Cardiac muscle cell (in vitro differentiated cells and primary cell): ENCODE results near the gene ABHD6. TPM values are rescaled to one million over a fixed set of nuclear protein-coding genes. Genes with fewer than 3 reads are reported as not detected.
"Not testable (repeated sequence)": the region's sequence is repeated elsewhere in the genome, so short reads cannot be mapped to it uniquely, and the experiment has no call there.

Experiments used
- DNase-seq, 2 donors: peaks; one replicate each; pipeline versions ENCODE4 v3.0.0 to v3.0.0-alpha.2; 2010 to 2017; ENCODE audit warnings: low read depth in 1 of 2, low spot score in 1 of 2
- H3K27ac ChIP-seq: fragments of 200-600 bp; sonication (generic); 2 replicates; pipeline ENCODE4 v1.5.1; 2016
- H3K27me3 ChIP-seq: fragments of 200-600 bp; sonication (generic); 2 replicates; pipeline ENCODE4 v1.6.0; 2016; ENCODE audit warnings: control low read depth
- H3K36me3 ChIP-seq: fragments of 200-600 bp; sonication (generic); 2 replicates; pipeline ENCODE4 v1.5.1; 2016; ENCODE audit warnings: control low read depth
- H3K4me1 ChIP-seq: fragments of 200-600 bp; sonication (generic); 2 replicates; pipeline ENCODE4 v1.8.1; 2017; ENCODE audit warnings: low read depth, mild to moderate bottlenecking, mixed run types
- H3K4me3 ChIP-seq: fragments of 200-600 bp; sonication (generic); 2 replicates; pipeline ENCODE4 v1.5.1; 2016; ENCODE audit warnings: mild to moderate bottlenecking
- H3K9me3 ChIP-seq: fragments of 200-600 bp; sonication (generic); 2 replicates; pipeline ENCODE4 v1.5.1; 2017; ENCODE audit warnings: low read depth, mild to moderate bottlenecking, control low read depth
- polyA plus RNA-seq: library from polyadenylated mRNA; unstranded; fragments of >200 nt; fragmentation: Nextera tagmentation; extraction: Ambion mirVana; gene quantifications from 2 replicates; pipeline ENCODE4 v1.2.1, GENCODE V29; 2016
- total RNA-seq: library from RNA; depleted of rRNA; stranded (reverse); fragments of >200 nt; gene quantifications from 2 replicates; pipeline ENCODE4 v1.2.3, GENCODE V29; 2016
- TF ChIP-seq, protein P1 (sequence below): IDR thresholded peaks from 2 replicates; pipeline ENCODE4 v1.5.1; 2012; ENCODE audit warnings: low read depth, mild to moderate bottlenecking, low read length

The ABHD6 gene
- total and polyA plus RNA-seq, 2 experiments from 2014 or later = 12.9 to 31.4 TPM

DNA sequence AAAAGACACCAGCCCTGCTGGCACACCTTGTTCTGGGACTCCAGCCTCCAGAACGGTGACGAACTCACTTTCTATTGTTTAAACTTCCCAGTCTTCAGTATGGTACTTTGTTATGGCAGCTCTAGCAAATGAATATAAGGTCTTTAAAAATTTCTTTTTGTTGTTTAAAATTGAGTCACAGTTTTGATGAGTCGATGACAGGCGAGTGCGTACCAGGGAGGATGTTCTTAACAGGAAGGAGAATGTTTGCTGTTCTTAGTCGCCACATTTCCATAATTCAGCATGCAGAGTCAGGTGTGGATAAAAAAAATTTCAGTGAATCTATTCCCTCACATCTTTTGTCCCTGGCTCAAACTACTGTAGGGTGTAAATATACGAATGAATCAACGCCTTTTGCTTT lies 39.2 kb upstream of the ABHD6 start:
- Histone ChIP-seq H3K27ac (no peak overlapping the region), H3K9me3 (no peaks in the 10 kb centered on the region), H3K4me1 (no peaks in the 10 kb centered on the region), H3K36me3 (no peaks in the 10 kb centered on the region), H3K4me3 (no peak overlapping the region), H3K27me3 (no peaks in the 10 kb centered on the region)
- TF ChIP-seq, protein P1, sequence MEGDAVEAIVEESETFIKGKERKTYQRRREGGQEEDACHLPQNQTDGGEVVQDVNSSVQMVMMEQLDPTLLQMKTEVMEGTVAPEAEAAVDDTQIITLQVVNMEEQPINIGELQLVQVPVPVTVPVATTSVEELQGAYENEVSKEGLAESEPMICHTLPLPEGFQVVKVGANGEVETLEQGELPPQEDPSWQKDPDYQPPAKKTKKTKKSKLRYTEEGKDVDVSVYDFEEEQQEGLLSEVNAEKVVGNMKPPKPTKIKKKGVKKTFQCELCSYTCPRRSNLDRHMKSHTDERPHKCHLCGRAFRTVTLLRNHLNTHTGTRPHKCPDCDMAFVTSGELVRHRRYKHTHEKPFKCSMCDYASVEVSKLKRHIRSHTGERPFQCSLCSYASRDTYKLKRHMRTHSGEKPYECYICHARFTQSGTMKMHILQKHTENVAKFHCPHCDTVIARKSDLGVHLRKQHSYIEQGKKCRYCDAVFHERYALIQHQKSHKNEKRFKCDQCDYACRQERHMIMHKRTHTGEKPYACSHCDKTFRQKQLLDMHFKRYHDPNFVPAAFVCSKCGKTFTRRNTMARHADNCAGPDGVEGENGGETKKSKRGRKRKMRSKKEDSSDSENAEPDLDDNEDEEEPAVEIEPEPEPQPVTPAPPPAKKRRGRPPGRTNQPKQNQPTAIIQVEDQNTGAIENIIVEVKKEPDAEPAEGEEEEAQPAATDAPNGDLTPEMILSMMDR = no peak
- peak in 1 of 2 donors; percentile 32 for DNase-seq

DNA sequence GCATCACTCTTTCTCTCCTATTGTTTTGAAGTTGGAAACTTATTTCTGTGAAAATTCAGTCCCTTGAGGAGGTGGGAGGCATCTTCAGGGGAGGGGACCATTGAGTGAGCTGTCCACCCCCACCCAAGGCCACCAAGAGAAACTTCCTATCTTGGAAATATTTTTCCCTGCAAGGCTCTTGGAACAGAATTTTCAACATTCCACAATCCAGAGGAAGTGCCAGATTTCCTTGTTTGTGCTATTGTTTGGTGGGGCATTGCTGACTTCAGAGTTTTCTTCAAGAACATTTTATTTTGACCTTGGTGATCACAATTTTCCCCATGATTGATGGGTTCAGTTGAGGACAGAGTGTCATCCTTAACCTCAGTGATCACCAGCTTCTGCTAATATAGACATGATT lies 38.8 kb upstream of the ABHD6 start:
- Histone ChIP-seq H3K36me3 (no peaks in the 10 kb centered on the region), H3K4me3 (no peak overlapping the region), H3K4me1 (no peaks in the 10 kb centered on the region), H3K27me3 (no peaks in the 10 kb centered on the region), H3K9me3 (no peaks in the 10 kb centered on the region), H3K27ac (no peak overlapping the region)
- TF ChIP-seq, protein P1 = no peak
- peak in 1 of 2 donors; percentile 34 for DNase-seq

DNA sequence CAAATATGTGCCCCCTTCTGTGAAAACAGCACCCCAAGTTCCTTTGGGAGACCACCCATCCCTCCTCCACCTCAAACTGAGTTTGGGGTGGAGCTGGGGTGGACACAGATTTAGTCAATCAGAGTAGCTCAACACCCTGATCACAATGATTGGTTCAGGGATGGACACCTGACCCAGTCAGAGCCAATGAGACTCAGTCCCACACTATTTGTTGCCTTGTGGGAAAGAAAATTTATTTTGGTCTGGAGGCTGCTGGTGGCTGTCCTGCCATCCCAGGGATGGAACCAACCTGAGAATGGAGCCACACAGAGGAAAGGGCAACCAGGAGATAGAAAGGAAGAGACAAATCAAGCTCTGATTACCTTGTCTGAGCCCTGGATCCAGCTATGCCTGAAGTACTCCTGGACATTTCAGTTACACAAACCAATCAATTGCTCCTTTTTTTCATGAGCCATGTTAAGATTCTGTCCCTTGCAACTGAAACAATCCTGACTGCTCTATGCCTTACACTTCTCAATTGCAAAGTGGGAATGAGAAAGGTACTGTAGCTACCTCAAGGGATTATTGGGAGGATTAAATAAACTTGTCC lies 37.4 kb upstream of the ABHD6 start:
- Histone ChIP-seq H3K4me3 (no peak overlapping the region), H3K4me1 (no peaks in the 10 kb centered on the region), H3K27me3 (no peaks in the 10 kb centered on the region), H3K9me3 (no peaks in the 10 kb centered on the region), H3K27ac (peak overlapping the region; percentile 78), H3K36me3 (no peaks in the 10 kb centered on the region)
- TF ChIP-seq, protein P1 = no peak
- no peak for DNase-seq

DNA sequence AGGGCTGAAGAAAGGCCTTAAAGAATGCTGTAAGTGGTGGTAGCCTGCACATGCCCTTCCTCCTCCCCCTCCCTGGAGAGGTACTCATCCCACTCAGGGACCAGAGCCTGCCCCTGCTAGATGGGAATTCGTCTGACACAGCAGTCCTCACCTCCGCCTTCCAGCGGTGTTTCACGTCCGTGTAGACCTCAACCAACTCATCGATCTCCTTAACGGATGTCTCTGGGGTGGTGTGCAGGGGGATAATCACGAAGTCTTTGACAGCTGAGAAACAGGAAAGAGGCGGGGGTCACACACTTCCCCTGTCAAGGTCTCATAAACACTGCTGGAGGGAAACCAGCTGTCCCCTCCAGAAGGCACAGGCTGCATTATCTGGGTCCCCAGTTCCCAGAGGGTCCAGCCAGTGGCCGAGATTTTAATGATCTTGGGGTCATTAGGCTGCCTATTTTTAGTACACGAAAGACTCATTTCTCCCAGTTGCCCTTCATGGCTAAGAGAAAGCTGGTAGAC lies 36.7 kb upstream of the ABHD6 start:
- Histone ChIP-seq H3K27ac (peak overlapping the region; percentile 78), H3K4me3 (no peak overlapping the region), H3K27me3 (no peaks in the 10 kb centered on the region), H3K4me1 (no peaks in the 10 kb centered on the region), H3K36me3 (no peaks in the 10 kb centered on the region), H3K9me3 (no peaks in the 10 kb centered on the region)
- TF ChIP-seq, protein P1 = no peak
- peak in 1 of 2 donors; percentile 29 for DNase-seq

DNA sequence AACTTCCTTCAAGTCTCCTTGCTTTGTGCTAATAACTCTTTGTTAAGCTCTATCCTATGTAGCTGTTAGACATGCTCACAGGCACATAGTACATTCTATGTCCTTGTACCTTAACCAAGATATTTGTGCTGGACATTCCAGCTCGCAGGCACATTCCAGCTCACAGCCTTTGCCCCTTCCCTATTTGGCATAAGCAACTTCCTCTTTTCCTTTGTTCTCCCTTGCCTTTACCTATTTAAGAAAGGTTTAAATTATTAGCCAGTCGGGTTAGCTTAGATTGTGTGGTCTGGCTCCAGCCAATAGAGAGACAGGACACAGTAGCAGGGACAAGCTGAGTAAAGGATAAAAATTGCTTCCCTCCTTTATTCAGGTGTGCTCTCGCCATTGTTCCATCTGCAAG lies 36.1 kb upstream of the ABHD6 start:
- not testable (repeated sequence) for H3K4me1 ChIP-seq

DNA sequence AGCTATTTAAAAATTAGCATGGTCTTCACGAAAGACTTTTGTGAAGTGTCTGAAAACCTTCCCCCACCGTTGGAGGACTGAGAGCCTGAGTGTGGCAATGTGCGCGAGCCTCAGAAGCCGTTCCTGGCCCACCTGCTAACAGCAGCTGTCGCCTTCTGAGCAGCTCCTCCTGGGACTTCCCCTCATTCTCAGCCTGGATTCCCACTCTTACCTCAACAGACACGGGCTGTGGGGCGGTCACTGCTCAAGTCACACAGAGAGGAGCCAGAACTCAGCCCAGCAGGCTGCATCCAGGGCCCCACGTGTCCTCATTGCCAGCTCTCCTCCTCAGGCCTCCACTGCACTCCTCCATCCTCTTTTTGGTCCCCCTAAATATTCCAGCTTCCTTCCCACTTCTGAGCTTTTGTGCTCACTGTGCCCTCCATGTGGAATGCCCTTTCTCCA lies 34.7 kb upstream of the ABHD6 start:
- H3K9me3 ChIP-seq = no peaks in the 10 kb centered on the region
- H3K27me3 ChIP-seq = no peaks in the 10 kb centered on the region
- TF ChIP-seq, protein P1 = no peak
- no peak for DNase-seq
- peaks cover 2% of the 10 kb centered on the region for H3K4me1 ChIP-seq
- no peaks in the 10 kb centered on the region for H3K36me3 ChIP-seq
- H3K27ac ChIP-seq = no peak overlapping the region
- no peak overlapping the region for H3K4me3 ChIP-seq

More for the DNA sequence above, 36.1 kb upstream of the ABHD6 start:
- H3K4me3 ChIP-seq, DNase-seq, H3K36me3 ChIP-seq, H3K27me3 ChIP-seq, H3K9me3 ChIP-seq: not testable (repeated sequence)
- H3K27ac ChIP-seq = peak overlapping the region; percentile 78
